Measurements from ENCODE around the gene BTBD3. TPM values are rescaled to one million over a fixed set of nuclear protein-coding genes. Genes with fewer than 3 reads are reported as not detected.

BTBD3 gene
- total and polyA plus RNA-seq, 2 donors (not counting 1 experiment from before 2014, with no cell fraction given) = 47.4 to 51.7 TPM

DNA sequence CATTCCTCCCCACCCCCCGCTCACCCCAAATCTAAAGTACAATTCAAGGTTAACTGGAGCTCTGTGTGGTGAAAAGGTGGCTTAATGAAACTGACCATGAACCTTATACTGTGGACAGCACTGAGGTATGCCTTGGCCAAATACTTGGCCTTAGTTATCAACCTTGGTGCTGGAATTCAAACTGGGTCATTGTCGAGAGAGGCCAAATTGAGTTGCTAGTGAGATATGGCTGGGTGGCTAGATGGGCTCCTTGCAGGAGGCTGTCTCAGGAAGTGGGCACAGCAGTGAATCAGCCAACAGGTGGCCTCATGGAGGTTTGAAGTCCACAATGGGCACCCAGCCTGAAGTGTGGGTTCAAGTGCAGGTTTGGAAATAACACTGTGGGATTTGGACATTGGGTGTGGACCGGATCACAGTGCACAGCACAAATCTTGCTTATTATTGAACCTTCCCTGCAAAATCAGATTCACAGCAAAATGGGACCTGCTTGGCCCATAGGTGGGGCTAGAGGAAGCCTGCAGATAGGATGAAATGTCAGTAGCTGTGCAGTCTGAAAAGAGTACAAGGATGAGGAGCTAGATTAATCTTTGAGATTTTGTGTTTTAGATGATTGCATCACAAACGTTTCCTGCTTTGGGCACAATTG, 5.6 kb upstream of the BTBD3 start:
- Histone ChIP-seq H3K27ac (ENCODE audit: insufficient read depth, low read length) (no peak overlapping the region), H3K4me2 (ENCODE audit: extremely low read depth, insufficient read depth, low read length) (no peak overlapping the region), H3K36me3 (ENCODE audit: control insufficient read depth, insufficient read depth, low read length) (no peaks in the 10 kb centered on the region), H3K4me3 (replicated peaks in 1 of 4; ENCODE audit: control extremely low read depth in 1 of 4, insufficient read depth in 1 of 4, low read depth in 3 of 4, low read length in 4 of 4) (no peak overlapping the region), H3K27me3 (ENCODE audit: control insufficient read depth, insufficient read depth, low read length) (no peaks in the 10 kb centered on the region), H4K20me1 (ENCODE audit: control insufficient read depth, extremely low read depth, insufficient read depth, low read length) (no peaks in the 10 kb centered on the region), H3K4me1 (ENCODE audit: control insufficient read depth, extremely low read depth, insufficient read depth, low read length) (peaks cover 2% of the 10 kb centered on the region), H2AFZ (ENCODE audit: low read length) (no peak overlapping the region), H3K9ac (ENCODE audit: insufficient read depth, low read length) (no peak overlapping the region), H3K9me3 (ENCODE audit: control insufficient read depth, insufficient read depth, low read depth, low read length) (no peaks in the 10 kb centered on the region), H3K79me2 (ENCODE audit: control insufficient read depth, insufficient read depth, low read length) (peaks cover 55% of the 10 kb centered on the region)
- peak in 1 of 2 donors; percentile 23 for DNase-seq (ENCODE audit: low read depth in 2 of 2)
- no peak for TF ChIP-seq EZH2 (IDR thresholded peaks at IDR 0.05; ENCODE audit: low read length, missing control alignments)
- TF ChIP-seq CTCF (conservative IDR thresholded peaks at IDR 0.05 in 1 of 2, IDR thresholded peaks at IDR 0.05 in 1 of 2; ENCODE audit: low read depth in 1 of 2, low read length in 2 of 2) = peak; percentile 46 to 61

GRCh38 chr20:11912659-11913415, 4.9 kb upstream of the BTBD3 start:
- Histone ChIP-seq H3K9me3 (ENCODE audit: control insufficient read depth, insufficient read depth, low read depth, low read length) (no peaks in the 10 kb centered on the region), H3K79me2 (ENCODE audit: control insufficient read depth, insufficient read depth, low read length) (peaks cover 49% of the 10 kb centered on the region), H3K36me3 (ENCODE audit: control insufficient read depth, insufficient read depth, low read length) (no peaks in the 10 kb centered on the region), H3K9ac (ENCODE audit: insufficient read depth, low read length) (no peak overlapping the region), H3K4me3 (replicated peaks in 1 of 4; ENCODE audit: control extremely low read depth in 1 of 4, insufficient read depth in 1 of 4, low read depth in 3 of 4, low read length in 4 of 4) (no peak overlapping the region), H3K27me3 (ENCODE audit: control insufficient read depth, insufficient read depth, low read length) (no peaks in the 10 kb centered on the region), H3K4me2 (ENCODE audit: extremely low read depth, insufficient read depth, low read length) (no peak overlapping the region), H3K27ac (ENCODE audit: insufficient read depth, low read length) (no peak overlapping the region), H3K4me1 (ENCODE audit: control insufficient read depth, extremely low read depth, insufficient read depth, low read length) (peaks cover 2% of the 10 kb centered on the region), H2AFZ (ENCODE audit: low read length) (no peak overlapping the region), H4K20me1 (ENCODE audit: control insufficient read depth, extremely low read depth, insufficient read depth, low read length) (no peaks in the 10 kb centered on the region)
- TF ChIP-seq EZH2 (IDR thresholded peaks at IDR 0.05; ENCODE audit: low read length, missing control alignments) (no peak), CTCF (conservative IDR thresholded peaks at IDR 0.05 in 1 of 2, IDR thresholded peaks at IDR 0.05 in 1 of 2; ENCODE audit: low read depth in 1 of 2, low read length in 2 of 2) (no peak)
- DNase-seq (ENCODE audit: low read depth in 2 of 2) = no peak

- TF ChIP-seq EZH2 (IDR thresholded peaks at IDR 0.05; ENCODE audit: low read length, missing control alignments) = no peak
- no peak for TF ChIP-seq CTCF (conservative IDR thresholded peaks at IDR 0.05 in 1 of 2, IDR thresholded peaks at IDR 0.05 in 1 of 2; ENCODE audit: low read depth in 1 of 2, low read length in 2 of 2)
- H4K20me1 ChIP-seq (ENCODE audit: control insufficient read depth, extremely low read depth, insufficient read depth, low read length) = no peaks in the 10 kb centered on the region
- peaks cover 6% of the 10 kb centered on the region for H3K36me3 ChIP-seq (ENCODE audit: control insufficient read depth, insufficient read depth, low read length)
- peak overlapping the region; percentile 51 for H3K9ac ChIP-seq (ENCODE audit: insufficient read depth, low read length)
- H3K4me1 ChIP-seq (ENCODE audit: control insufficient read depth, extremely low read depth, insufficient read depth, low read length) = peaks cover 2% of the 10 kb centered on the region
- H2AFZ ChIP-seq (ENCODE audit: low read length) = no peak overlapping the region
- H3K4me2 ChIP-seq (ENCODE audit: extremely low read depth, insufficient read depth, low read length) = peak overlapping the region; percentile 86
- H3K9me3 ChIP-seq (ENCODE audit: control insufficient read depth, insufficient read depth, low read depth, low read length) = no peaks in the 10 kb centered on the region
- H3K79me2 ChIP-seq (ENCODE audit: control insufficient read depth, insufficient read depth, low read length) = peaks cover 36% of the 10 kb centered on the region
- H3K27ac ChIP-seq (ENCODE audit: insufficient read depth, low read length) = peak overlapping the region; percentile 61
- H3K4me3 ChIP-seq (replicated peaks in 1 of 4; ENCODE audit: control extremely low read depth in 1 of 4, insufficient read depth in 1 of 4, low read depth in 3 of 4, low read length in 4 of 4) = peak overlapping the region; percentile 50 to 66 (median 60)
- peak in 1 of 2 donors; percentile 19 for DNase-seq (ENCODE audit: low read depth in 2 of 2)
- H3K27me3 ChIP-seq (ENCODE audit: control insufficient read depth, insufficient read depth, low read length) = no peaks in the 10 kb centered on the region
Measured at GRCh38 chr20:11918391-11918845, 725 bp downstream of the BTBD3 start.

All from fibroblast of lung (primary cell).